Measurements from ENCODE around the gene BICRAL.
"Not testable (repeated sequence)": the region's sequence is repeated elsewhere in the genome, so short reads cannot be mapped to it uniquely, and the experiment has no call there.

Gene BICRAL

DNA sequence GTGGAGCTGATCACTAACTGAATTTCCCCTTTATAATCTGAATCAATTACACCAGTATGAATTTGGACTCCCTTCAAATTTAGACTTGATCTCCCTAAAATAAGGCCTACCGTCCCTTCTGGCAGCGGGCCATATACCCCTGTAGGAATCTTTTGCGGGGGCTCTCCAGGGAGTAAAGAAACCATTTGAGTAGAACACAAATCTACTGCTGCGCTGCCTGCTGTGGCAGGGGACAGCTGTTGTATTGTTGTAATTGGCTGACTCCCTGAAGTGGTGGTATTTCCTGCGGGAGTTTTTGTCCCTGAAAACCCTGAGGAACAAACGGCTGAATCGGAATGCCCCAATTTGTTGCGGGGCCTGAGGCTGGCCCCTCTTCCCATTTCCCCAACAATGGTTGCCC lies 118.0 kb downstream of the BICRAL start:
- peaks cover 5% of the 10 kb centered on the region; the same call in 1 of the 2 replicates for H3K27me3 ChIP-seq (ENCODE audit: control insufficient read depth, low read length)
- H3K36me3 ChIP-seq (ENCODE audit: control insufficient read depth, low read length), result no peaks in the 10 kb centered on the region

DNA sequence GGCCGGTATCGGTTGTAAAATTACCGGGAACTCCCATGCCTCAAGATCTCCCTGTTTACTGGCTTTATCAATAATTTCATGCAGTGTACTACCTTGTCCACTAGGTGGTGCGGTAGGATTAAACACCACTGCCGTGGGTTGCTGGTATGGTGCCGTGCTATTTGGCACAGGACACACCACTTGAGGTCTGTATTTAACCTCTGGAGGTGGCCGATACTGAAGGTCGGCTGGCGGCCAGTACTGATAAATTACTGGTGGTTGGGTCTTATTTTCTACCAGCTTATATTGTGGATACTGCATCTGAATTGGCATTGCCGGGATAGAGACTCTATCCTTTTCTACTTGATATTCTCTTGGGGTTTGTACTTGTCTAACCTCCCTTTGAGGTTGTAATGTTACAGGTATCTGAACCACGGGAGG lies 119.7 kb downstream of the BICRAL start:
- Histone ChIP-seq H3K4me2 (ENCODE audit: low read length) (peak overlapping the region; percentile 33), H3K27me3 (ENCODE audit: control insufficient read depth, low read length) (peaks cover 5% of the 10 kb centered on the region; the same call in 1 of the 2 replicates), H3K79me2 (ENCODE audit: control insufficient read depth, low read length) (no peaks in the 10 kb centered on the region), H3K4me3 (ENCODE audit: low read length) (no peak overlapping the region), H3K4me1 (ENCODE audit: control insufficient read depth, low read length) (peaks cover 15% of the 10 kb centered on the region), H4K20me1 (ENCODE audit: control insufficient read depth, insufficient read depth, low read depth, low read length) (no peaks in the 10 kb centered on the region), H3K9me2 (replicated peaks; ENCODE audit: control insufficient read depth, low read length) (no peaks in the 10 kb centered on the region), H3K36me3 (ENCODE audit: control insufficient read depth, low read length) (no peaks in the 10 kb centered on the region), H3F3A (ENCODE audit: control insufficient read depth, insufficient read depth) (no peaks in the 10 kb centered on the region), H3K9me3 (ENCODE audit: control insufficient read depth, insufficient read depth, low read length) (no peaks in the 10 kb centered on the region), H3K27ac (ENCODE audit: low read depth, low read length) (no peak overlapping the region)
- TF ChIP-seq, protein P1, sequence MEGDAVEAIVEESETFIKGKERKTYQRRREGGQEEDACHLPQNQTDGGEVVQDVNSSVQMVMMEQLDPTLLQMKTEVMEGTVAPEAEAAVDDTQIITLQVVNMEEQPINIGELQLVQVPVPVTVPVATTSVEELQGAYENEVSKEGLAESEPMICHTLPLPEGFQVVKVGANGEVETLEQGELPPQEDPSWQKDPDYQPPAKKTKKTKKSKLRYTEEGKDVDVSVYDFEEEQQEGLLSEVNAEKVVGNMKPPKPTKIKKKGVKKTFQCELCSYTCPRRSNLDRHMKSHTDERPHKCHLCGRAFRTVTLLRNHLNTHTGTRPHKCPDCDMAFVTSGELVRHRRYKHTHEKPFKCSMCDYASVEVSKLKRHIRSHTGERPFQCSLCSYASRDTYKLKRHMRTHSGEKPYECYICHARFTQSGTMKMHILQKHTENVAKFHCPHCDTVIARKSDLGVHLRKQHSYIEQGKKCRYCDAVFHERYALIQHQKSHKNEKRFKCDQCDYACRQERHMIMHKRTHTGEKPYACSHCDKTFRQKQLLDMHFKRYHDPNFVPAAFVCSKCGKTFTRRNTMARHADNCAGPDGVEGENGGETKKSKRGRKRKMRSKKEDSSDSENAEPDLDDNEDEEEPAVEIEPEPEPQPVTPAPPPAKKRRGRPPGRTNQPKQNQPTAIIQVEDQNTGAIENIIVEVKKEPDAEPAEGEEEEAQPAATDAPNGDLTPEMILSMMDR (IDR thresholded peaks at IDR 0.05; ENCODE audit: low read depth, low read length, poor library complexity, severe bottlenecking), result peak; percentile 84
- TF ChIP-seq EZH2phosphoT487 (IDR thresholded peaks at IDR 0.05; ENCODE audit: borderline replicate concordance, low read length), result no peak

More for the DNA sequence above, 118.0 kb downstream of the BICRAL start:
- Histone ChIP-seq H3K4me2 (ENCODE audit: low read length) (no peak overlapping the region), H4K20me1 (ENCODE audit: control insufficient read depth, insufficient read depth, low read depth, low read length) (no peaks in the 10 kb centered on the region), H3K4me3 (ENCODE audit: low read length) (no peak overlapping the region), H3K79me2 (ENCODE audit: control insufficient read depth, low read length) (no peaks in the 10 kb centered on the region), H3F3A (ENCODE audit: control insufficient read depth, insufficient read depth) (no peaks in the 10 kb centered on the region), H3K4me1 (ENCODE audit: control insufficient read depth, low read length) (peaks cover 15% of the 10 kb centered on the region), H3K9me2 (replicated peaks; ENCODE audit: control insufficient read depth, low read length) (no peaks in the 10 kb centered on the region), H3K9me3 (ENCODE audit: control insufficient read depth, insufficient read depth, low read length) (no peaks in the 10 kb centered on the region), H3K27ac (ENCODE audit: low read depth, low read length) (no peak overlapping the region)
- TF ChIP-seq EZH2phosphoT487 (IDR thresholded peaks at IDR 0.05; ENCODE audit: borderline replicate concordance, low read length), result no peak
- TF ChIP-seq, protein P1 (IDR thresholded peaks at IDR 0.05; ENCODE audit: low read depth, low read length, poor library complexity, severe bottlenecking), result no peak

DNA sequence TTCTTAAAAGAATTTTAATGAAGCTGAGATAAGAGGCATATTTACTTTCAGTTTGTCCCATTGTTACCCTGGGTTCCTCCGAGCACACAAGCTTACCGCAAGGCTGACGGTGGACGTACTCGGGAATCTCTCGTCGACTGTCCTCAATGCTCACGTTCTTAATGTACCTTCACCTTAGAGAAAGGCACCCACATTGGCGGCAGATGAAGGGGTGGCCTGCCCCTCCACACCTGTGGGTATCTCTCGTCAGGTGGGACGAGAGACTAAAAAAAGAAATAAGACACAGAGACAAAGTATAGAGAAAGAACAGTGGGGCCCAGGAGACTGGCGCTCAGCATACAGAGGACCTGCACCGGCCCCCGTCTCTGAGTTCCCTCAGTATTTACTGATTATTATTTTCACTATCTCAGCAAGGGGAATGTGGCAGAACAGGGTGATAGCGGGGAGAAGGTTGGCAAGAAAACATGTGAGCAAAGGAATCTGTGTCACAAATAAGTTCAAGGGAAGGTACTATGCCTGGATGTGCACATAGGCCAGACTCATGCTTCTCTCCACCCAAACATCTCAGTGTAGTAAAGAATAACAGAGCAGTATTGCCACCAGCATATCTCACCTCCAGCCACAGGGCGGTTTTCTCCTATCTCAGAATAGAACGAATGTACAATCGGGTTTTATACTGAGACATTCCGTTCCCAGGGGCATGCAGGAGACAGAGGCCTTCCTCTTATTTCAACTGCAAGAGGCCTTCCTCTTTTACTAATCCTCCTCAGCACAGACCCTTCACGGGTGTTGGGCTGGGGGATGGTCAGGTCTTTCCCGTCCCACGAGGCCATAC lies 120.8 kb downstream of the BICRAL start:
- not testable (repeated sequence) for H3K9me2 ChIP-seq (replicated peaks; ENCODE audit: control insufficient read depth, low read length); H3K4me2 ChIP-seq (ENCODE audit: low read length); H3F3A ChIP-seq (ENCODE audit: control insufficient read depth, insufficient read depth); H3K9me3 ChIP-seq (ENCODE audit: control insufficient read depth, insufficient read depth, low read length); H3K4me3 ChIP-seq (ENCODE audit: low read length); H3K79me2 ChIP-seq (ENCODE audit: control insufficient read depth, low read length); H3K36me3 ChIP-seq (ENCODE audit: control insufficient read depth, low read length); H3K27ac ChIP-seq (ENCODE audit: low read depth, low read length); H3K27me3 ChIP-seq (ENCODE audit: control insufficient read depth, low read length); H4K20me1 ChIP-seq (ENCODE audit: control insufficient read depth, insufficient read depth, low read depth, low read length)
- peaks cover 15% of the 10 kb centered on the region for H3K4me1 ChIP-seq (ENCODE audit: control insufficient read depth, low read length)

DNA sequence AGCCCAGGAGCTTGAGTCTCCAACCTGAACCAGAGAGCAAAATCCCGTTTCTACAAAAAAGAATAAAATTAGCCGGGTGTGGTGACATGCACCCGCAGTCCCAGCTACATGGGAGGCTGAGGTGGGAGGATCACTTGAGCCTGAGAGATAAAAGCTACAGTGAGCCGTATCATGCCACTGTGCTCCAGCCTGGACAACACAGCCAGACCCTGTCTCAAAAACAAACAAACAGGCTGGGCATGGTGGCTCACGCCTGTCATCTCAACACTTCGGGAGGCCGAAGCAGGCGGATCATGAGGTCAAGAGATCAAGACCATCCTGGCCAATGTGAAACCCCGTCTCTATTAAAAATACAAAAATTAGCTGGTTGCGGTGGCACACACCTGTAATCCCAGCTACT lies 122.6 kb downstream of the BICRAL start:
- TF ChIP-seq, protein P1 (IDR thresholded peaks at IDR 0.05; ENCODE audit: low read depth, low read length, poor library complexity, severe bottlenecking), result no peak
- no peak for TF ChIP-seq EZH2phosphoT487 (IDR thresholded peaks at IDR 0.05; ENCODE audit: borderline replicate concordance, low read length)
- Histone ChIP-seq H3K27me3 (ENCODE audit: control insufficient read depth, low read length) (peaks cover 5% of the 10 kb centered on the region; the same call in 1 of the 2 replicates), H3K27ac (ENCODE audit: low read depth, low read length) (no peak overlapping the region), H3K4me1 (ENCODE audit: control insufficient read depth, low read length) (peaks cover 12% of the 10 kb centered on the region), H3K9me3 (ENCODE audit: control insufficient read depth, insufficient read depth, low read length) (no peaks in the 10 kb centered on the region), H3K79me2 (ENCODE audit: control insufficient read depth, low read length) (no peaks in the 10 kb centered on the region), H3K4me3 (ENCODE audit: low read length) (no peak overlapping the region), H3F3A (ENCODE audit: control insufficient read depth, insufficient read depth) (no peaks in the 10 kb centered on the region), H3K4me2 (ENCODE audit: low read length) (no peak overlapping the region), H3K36me3 (ENCODE audit: control insufficient read depth, low read length) (no peaks in the 10 kb centered on the region), H4K20me1 (ENCODE audit: control insufficient read depth, insufficient read depth, low read depth, low read length) (no peaks in the 10 kb centered on the region), H3K9me2 (replicated peaks; ENCODE audit: control insufficient read depth, low read length) (no peaks in the 10 kb centered on the region)
